ENCODE measurements around the gene B3GALT6.

B3GALT6 gene

DNA sequence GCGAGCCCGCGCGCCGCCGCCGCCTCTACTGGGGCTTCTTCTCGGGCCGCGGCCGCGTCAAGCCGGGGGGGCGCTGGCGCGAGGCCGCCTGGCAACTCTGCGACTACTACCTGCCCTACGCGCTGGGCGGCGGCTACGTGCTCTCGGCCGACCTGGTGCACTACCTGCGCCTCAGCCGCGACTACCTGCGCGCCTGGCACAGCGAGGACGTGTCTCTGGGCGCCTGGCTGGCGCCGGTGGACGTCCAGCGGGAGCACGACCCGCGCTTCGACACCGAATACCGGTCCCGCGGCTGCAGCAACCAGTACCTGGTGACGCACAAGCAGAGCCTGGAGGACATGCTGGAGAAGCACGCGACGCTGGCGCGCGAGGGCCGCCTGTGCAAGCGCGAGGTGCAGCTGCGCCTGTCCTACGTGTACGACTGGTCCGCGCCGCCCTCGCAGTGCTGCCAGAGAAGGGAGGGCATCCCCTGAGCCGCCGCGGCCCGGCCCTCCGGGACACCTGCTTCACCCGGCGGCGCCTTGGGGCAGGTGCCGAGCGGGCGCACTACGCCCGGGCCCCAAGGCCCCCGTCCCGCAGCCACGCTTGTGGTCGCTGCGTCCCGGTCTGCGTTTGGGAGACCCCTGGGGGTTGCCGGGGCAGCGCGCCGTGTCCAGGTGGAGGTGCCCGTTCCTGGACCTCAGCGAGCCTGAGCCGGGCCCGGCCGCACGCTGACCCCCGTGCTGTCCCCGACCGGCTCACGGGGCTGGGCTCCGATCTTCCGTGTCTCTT is 944 bp downstream of the B3GALT6 start:
- DNase-seq = no peak

- DNase-seq = no peak
Observed at GRCh38 chr1:1233567-1233892, 1.5 kb downstream of the B3GALT6 start.

GRCh38 chr1:1234180-1234808 is 2.3 kb downstream of the B3GALT6 start:
- no peak for DNase-seq

- no peak for DNase-seq
Observed at GRCh38 chr1:1235016-1235744, 3.1 kb downstream of the B3GALT6 start.

- no peak for DNase-seq
Observed at GRCh38 chr1:1236176-1236763, 4.2 kb downstream of the B3GALT6 start.

- no peak for DNase-seq
Observed at GRCh38 chr1:1236945-1237873, 5.2 kb downstream of the B3GALT6 start.

- DNase-seq = peak; percentile 48
Observed at GRCh38 chr1:1237874-1238701, 6.1 kb downstream of the B3GALT6 start.

- DNase-seq = no peak
Observed at GRCh38 chr1:1238702-1239178, 6.7 kb downstream of the B3GALT6 start.

- no peak for DNase-seq
Observed at GRCh38 chr1:1239227-1239613, 7.2 kb downstream of the B3GALT6 start.

GRCh38 chr1:1239614-1240347 is 7.7 kb downstream of the B3GALT6 start:
- DNase-seq = no peak

DNA sequence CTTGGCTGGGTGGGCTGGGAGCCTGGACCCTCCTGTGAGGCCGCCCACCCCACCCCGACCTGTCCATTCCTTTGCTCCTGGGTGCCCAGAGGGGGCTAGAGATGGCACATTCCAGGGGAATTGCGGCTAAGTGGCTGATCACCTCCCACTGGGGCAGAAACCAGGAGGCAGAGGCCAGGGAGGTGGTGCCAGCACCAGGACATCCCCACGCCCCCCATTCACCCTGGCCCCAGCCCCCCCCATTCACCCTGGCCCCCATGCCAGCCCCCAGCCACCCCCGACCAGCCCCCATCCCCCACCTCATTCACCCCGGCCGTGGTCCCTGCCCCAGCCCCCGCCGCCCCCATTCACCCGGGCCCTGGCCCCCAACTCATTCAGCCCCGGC is 8.3 kb downstream of the B3GALT6 start:
- DNase-seq = no peak

GRCh38 chr1:1240822-1241587 is 9.0 kb downstream of the B3GALT6 start:
- DNase-seq = no peak

- DNase-seq = no peak
Observed at GRCh38 chr1:1241588-1242219, 9.7 kb downstream of the B3GALT6 start.

DNA sequence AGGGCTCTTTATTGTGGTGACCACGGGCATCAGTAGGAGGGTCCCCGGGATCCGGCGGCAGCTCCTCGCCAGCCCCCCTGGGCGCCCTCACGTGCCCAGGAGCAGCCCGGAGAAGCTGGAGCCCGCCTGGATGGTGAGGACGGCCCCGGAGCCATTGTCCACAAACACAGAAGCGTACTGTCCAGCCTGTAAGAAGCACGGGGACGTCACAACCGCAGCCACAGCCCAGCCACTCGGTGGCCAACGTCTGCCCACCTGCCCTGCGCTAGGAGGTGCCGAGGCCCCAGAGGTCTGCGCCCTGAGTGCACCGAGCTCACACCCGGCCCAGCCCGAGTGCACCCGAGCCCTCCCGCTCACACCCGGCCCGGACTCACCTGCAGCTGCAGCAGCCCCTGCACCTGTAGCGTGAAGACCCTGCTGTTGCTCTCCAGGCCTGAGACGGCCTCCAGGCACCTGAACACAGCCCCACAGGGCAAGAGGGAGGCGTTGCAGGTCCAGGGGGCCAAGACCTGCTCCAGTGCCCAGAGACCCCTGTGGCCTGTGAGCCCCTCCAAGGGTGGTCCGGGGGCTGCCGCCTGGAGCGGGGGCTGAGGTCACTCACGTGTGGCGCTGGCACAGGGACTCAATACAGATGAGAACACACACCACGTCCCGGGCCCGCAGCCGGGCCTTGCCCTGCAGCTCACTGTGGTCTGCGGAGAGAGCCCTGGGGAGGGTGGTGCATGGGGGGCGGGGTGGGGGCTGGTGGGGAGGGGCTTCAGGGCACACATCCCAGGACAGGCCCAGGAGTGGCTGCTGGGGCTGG is 10.6 kb downstream of the B3GALT6 start:
- DNase-seq = no peak

- no peak for DNase-seq
Observed at GRCh38 chr1:1243266-1243660, 11.2 kb downstream of the B3GALT6 start.

DNA sequence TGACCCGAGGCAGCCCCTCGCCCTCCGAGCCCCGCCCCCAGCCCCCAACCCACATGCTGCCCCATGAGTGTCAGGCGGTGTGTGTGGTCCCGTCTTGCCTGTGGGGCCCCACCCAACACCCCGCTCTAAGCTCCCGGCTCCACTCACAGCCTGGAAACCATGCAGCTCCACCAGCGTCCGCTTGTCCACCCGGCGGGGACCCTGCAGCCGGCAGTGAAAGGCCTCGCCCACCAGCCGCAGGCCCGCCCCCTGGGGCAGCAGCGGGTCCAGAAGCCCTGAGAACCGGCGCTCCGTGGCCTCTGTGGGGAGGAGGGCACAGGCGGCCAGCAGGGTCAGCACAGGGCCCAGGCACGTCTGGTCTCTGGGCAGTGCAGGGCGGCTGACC is 11.8 kb downstream of the B3GALT6 start:
- DNase-seq = no peak

DNA sequence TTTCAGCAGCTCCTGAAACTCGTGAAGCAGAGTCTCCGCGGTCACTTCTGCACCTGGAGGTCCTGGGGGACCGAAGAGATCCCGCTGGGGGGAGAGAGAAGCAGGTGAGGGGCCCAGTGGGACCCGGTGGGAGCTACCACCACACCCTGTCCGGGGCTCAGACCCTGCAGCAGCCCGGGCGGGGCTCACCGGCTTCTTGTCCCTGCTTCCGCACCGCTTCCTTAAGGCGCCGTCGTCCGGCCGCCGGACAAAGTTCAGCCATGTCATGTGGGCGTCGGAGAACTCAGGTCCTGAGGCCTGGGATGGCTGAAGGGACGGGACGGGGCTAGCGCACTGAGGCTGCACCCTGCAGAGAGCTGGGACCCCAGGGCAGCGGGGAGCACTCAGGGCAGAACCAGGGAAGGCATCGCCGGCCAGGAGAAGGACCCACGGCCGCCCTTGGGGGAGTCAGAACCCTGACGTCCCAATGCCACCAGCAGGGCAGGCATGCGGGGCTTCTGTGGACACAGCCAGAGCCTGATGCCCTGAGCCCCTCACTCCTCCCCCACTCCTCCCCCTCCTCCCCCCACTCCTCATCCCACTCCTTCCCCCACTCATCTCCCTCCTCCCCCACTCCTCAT is 12.3 kb downstream of the B3GALT6 start:
- DNase-seq = no peak

- no peak for DNase-seq
Observed at GRCh38 chr1:1245178-1245816, 13.3 kb downstream of the B3GALT6 start.
